Activated CD4-positive, alpha-beta T cell treated with anti-CD3 and anti-CD28 coated beads, Interleukin-2, amount 50 U/mL, for 16 hours (primary cell): ENCODE measurements around the gene KRT71.

Experiments used
- DNase-seq: peaks from one replicate; pipeline ENCODE4 v3.0.0-alpha.2; 2020

KRT71 gene

GRCh38 chr12:52573743-52574142 is 20.8 kb upstream of the KRT71 start, which contains the start of gene KRT74:
TSS of gene KRT74 (minus strand) at chr12:52573843. CDS start at chr12:52573777, 66 bp downstream.
- no peak for DNase-seq

GRCh38 chr12:52573306-52573705 is 20.4 kb upstream of the KRT71 start:
- DNase-seq: no peak

- DNase-seq: no peak
These were observed 17.6 kb upstream of the KRT71 start for GRCh38 chr12:52570511-52570910.

GRCh38 chr12:52568111-52568510 is 15.2 kb upstream of the KRT71 start:
- no peak for DNase-seq

GRCh38 chr12:52566847-52567291 is 13.9 kb upstream of the KRT71 start:
- DNase-seq: no peak

- no peak for DNase-seq
These were observed 11.6 kb upstream of the KRT71 start for GRCh38 chr12:52564582-52564981.

- DNase-seq: no peak
These were observed 9.0 kb upstream of the KRT71 start for GRCh38 chr12:52561880-52562449.

GRCh38 chr12:52559979-52560378 is 7.0 kb upstream of the KRT71 start:
- no peak for DNase-seq

GRCh38 chr12:52558781-52559445 is 6.0 kb upstream of the KRT71 start:
- DNase-seq: no peak

- DNase-seq: no peak
These were observed 4.5 kb upstream of the KRT71 start for GRCh38 chr12:52557476-52557875.

- DNase-seq: no peak
These were observed 2.6 kb upstream of the KRT71 start for GRCh38 chr12:52555577-52555976.

GRCh38 chr12:52552055-52552454 is 890 bp downstream of the KRT71 start:
- no peak for DNase-seq

- no peak for DNase-seq
These were observed 1.6 kb downstream of the KRT71 start for GRCh38 chr12:52551216-52551865.

GRCh38 chr12:52546126-52546525 is 6.8 kb downstream of the KRT71 start:
- DNase-seq: no peak

GRCh38 chr12:52543985-52544883 is 8.7 kb downstream of the KRT71 start:
- DNase-seq: no peak

GRCh38 chr12:52542785-52543318 is 10.1 kb downstream of the KRT71 start:
- no peak for DNase-seq

- DNase-seq: no peak
These were observed 10.8 kb downstream of the KRT71 start for GRCh38 chr12:52542157-52542556.

GRCh38 chr12:52541709-52542108 is 11.2 kb downstream of the KRT71 start:
- DNase-seq: no peak

GRCh38 chr12:52540531-52540930 is 12.4 kb downstream of the KRT71 start:
- no peak for DNase-seq

GRCh38 chr12:52539821-52540173 is 13.1 kb downstream of the KRT71 start:
- no peak for DNase-seq

- no peak for DNase-seq
These were observed 13.7 kb downstream of the KRT71 start for GRCh38 chr12:52539083-52539820.

GRCh38 chr12:52537101-52537500 is 15.8 kb downstream of the KRT71 start:
- DNase-seq: no peak
